Natural killer cell (primary cell): ENCODE data around the gene NPIPB8. TPM values are rescaled to one million over a fixed set of nuclear protein-coding genes. Genes with fewer than 3 reads are reported as not detected.
"Not testable (repeated sequence)": the region's sequence is repeated elsewhere in the genome, so short reads cannot be mapped to it uniquely, and the experiment has no call there.

Source experiments
- ATAC-seq, 3 donors: fragments of 150-1000 bp in 2 of 3; fragments of 200-7000 bp in 1 of 3; cut with Tn5 transposase; 1 replicate in 1 of 3; 2 replicates in 2 of 3; pipeline ENCODE4 v1.10.0; 2021; ENCODE audit warnings: mild to moderate bottlenecking in 2 of 3, moderate library complexity in 2 of 3
- DNase-seq, 2 donors: peaks; one replicate each; pipeline versions ENCODE4 v3.0.0 to v3.0.0-alpha.2; 2013 to 2021; ENCODE audit warnings: mixed read lengths in 1 of 2
- H3K27ac ChIP-seq: one replicate; pipeline ENCODE4 v1.5.1; 2013; ENCODE audit warnings: mild to moderate bottlenecking, low read length
- H3K27me3 ChIP-seq: one replicate; pipeline ENCODE4 v1.6.1; 2013; ENCODE audit warnings: low read length; ENCODE audit not compliant: control insufficient read depth, insufficient read depth
- H3K36me3 ChIP-seq: one replicate; pipeline ENCODE4 v1.6.1; 2013; ENCODE audit warnings: low read length; ENCODE audit not compliant: control insufficient read depth, insufficient read depth
- H3K4me1 ChIP-seq: one replicate; pipeline ENCODE4 v1.6.1; 2013; ENCODE audit warnings: low read length; ENCODE audit not compliant: control insufficient read depth, insufficient read depth
- H3K4me3 ChIP-seq: one replicate; pipeline ENCODE4 v1.5.1; 2013; ENCODE audit warnings: low read length
- H3K9me3 ChIP-seq: one replicate; pipeline ENCODE4 v1.6.1; 2013; ENCODE audit warnings: low read length; ENCODE audit not compliant: control insufficient read depth, insufficient read depth
- H3K27ac Mint-ChIP-seq, 2 donors: one replicate each; pipeline ENCODE4 v1.8.0; 2022; ENCODE audit warnings: mild to moderate bottlenecking in 2 of 2, mixed read lengths in 2 of 2, moderate library complexity in 1 of 2
- H3K27me3 Mint-ChIP-seq, 2 donors: one replicate each; pipeline ENCODE4 v1.8.0; 2022; ENCODE audit warnings: low read depth in 2 of 2, mixed read lengths in 2 of 2
- H3K36me3 Mint-ChIP-seq: one replicate; pipeline ENCODE4 v1.8.0; 2022; ENCODE audit warnings: mixed read lengths
- H3K4me1 Mint-ChIP-seq, 2 donors: one replicate each; pipeline ENCODE4 v1.8.0; 2022; ENCODE audit warnings: mixed read lengths in 2 of 2
- H3K4me3 Mint-ChIP-seq: one replicate; pipeline ENCODE4 v1.8.0; 2022; ENCODE audit warnings: mild to moderate bottlenecking, moderate library complexity, mixed read lengths
- H3K9me3 Mint-ChIP-seq, 2 donors: one replicate each; pipeline ENCODE4 v1.8.0; 2022; ENCODE audit warnings: mixed read lengths in 2 of 2
- CTCF ChIP-seq: fragments of 200-600 bp; IDR thresholded peaks from one replicate; pipeline ENCODE4 v1.8.0; 2022; ENCODE audit warnings: antibody characterized with exemption
- WGBS: methylation state at CpG from one replicate; pipeline ENCODE4 v1.1.7; 2013; ENCODE audit warnings: missing lambda C conversion rate; ENCODE audit not compliant: insufficient coverage; 5-methylcytosine and 5-hydroxymethylcytosine counted together
- intact Hi-C: fragments of 100-400 bp; cut with micrococcal nuclease; formaldehyde crosslinking; loops from one replicate; pipeline ENCODE4 v1.14.2; 2022
- total RNA-seq, 4 donors: library from RNA; stranded (reverse); fragments of 120-200 nt in 1 of 4; gene quantifications; one replicate each; pipeline versions ENCODE4 v1.2.3 to v1.2.4, GENCODE V29; 2013 to 2022

Gene NPIPB8
- total RNA-seq, 3 donors from 2014 or later (not counting 1 experiment from before 2014, with no cell fraction given) = 0.19 to 3.7 TPM; not detected in 1

GRCh38 chr16:28591355-28591754, 46.5 kb upstream of the NPIPB8 start:
- ATAC-seq = no peak
- Mint-ChIP-seq H3K4me1 (peaks cover 0 to 6% of the 10 kb centered on the region in 2 donors), H3K9me3 (no peaks in the 10 kb centered on the region), H3K27ac (peak overlapping the region; percentile 36 to 42), H3K27me3 (no peaks in the 10 kb centered on the region), H3K4me3 (no peak overlapping the region), H3K36me3 (peaks cover 7% of the 10 kb centered on the region)
- intact Hi-C loops = no loop called here
- Histone ChIP-seq H3K9me3 (no peaks in the 10 kb centered on the region), H3K27me3 (no peaks in the 10 kb centered on the region), H3K27ac (no peak overlapping the region), H3K4me1 (no peaks in the 10 kb centered on the region), H3K36me3 (peaks cover 44% of the 10 kb centered on the region), H3K4me3 (no peak overlapping the region)
- TF ChIP-seq CTCF = no peak
- 89% methylated on average over 6 of the region's 6 CpGs for WGBS
- DNase-seq = no peak

DNA sequence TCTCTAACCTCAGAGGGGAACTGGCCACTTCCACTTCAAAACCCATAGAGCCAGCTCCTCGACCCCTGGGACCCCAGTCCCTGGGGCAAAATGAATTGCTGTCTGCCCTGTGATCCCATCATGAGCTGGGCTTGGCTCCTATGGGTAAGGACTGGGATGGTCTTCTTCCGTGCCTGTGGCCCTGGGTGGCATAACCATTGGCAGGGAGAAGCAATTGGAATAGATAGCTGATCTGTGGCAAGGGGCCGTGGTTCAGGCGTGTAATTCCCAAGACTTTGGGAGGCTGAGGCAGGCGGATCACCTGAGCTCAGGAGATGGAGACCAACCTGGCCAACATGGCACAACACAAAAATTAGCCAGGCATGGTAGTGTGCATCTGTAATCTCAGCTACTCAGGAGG, 45.4 kb upstream of the NPIPB8 start:
- Mint-ChIP-seq H3K9me3 (no peaks in the 10 kb centered on the region), H3K4me1 (peaks cover 0 to 6% of the 10 kb centered on the region in 2 donors), H3K4me3 (no peak overlapping the region), H3K27me3 (no peaks in the 10 kb centered on the region), H3K27ac (peak overlapping the region in 1 of 2 donors; percentile 16), H3K36me3 (peaks cover 7% of the 10 kb centered on the region)
- Histone ChIP-seq H3K36me3 (peaks cover 33% of the 10 kb centered on the region), H3K27me3 (no peaks in the 10 kb centered on the region), H3K27ac (no peak overlapping the region), H3K4me3 (no peak overlapping the region), H3K9me3 (no peaks in the 10 kb centered on the region), H3K4me1 (peaks cover 8% of the 10 kb centered on the region)
- WGBS = 95% methylated on average over 5 of the region's 5 CpGs
- no peak for ATAC-seq
- no peak for TF ChIP-seq CTCF
- no peak for DNase-seq
- intact Hi-C loops = no loop called here

DNA sequence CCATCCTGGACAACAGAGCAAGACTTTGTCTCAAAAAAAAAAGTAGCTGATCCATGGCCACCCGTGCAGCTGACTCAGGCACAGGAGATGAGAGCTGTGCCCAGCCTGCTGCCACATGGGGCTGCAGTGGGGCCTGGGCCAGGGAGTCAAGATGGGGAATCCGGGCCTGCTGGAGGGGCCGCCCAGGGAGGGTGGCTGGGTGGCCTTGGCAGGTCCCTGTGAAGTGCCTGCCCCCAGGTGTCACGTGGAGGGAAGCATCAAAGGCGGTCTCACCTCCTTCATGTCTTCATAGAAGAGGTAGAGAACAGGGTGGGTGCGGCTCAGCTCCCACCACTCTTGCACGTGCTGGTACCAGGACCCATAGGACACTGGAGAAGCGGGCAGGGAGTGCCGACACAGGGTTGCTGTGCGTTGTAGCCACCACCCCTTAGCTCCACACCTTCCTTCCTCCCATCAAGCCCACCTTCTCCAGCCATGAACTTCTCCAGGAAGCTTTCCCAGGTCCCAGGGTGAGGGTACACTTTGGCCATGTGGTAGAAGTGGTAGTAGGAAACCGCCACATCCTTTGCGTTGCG, 44.8 kb upstream of the NPIPB8 start:
- DNase-seq = no peak
- Histone ChIP-seq H3K27ac (no peak overlapping the region), H3K36me3 (peaks cover 32% of the 10 kb centered on the region), H3K9me3 (no peaks in the 10 kb centered on the region), H3K4me3 (no peak overlapping the region), H3K27me3 (no peaks in the 10 kb centered on the region), H3K4me1 (peaks cover 8% of the 10 kb centered on the region)
- Mint-ChIP-seq H3K27ac (peak overlapping the region; percentile 43 to 62), H3K4me3 (no peak overlapping the region), H3K36me3 (peaks cover 7% of the 10 kb centered on the region), H3K9me3 (no peaks in the 10 kb centered on the region), H3K27me3 (no peaks in the 10 kb centered on the region), H3K4me1 (peaks cover 0 to 6% of the 10 kb centered on the region in 2 donors)
- ATAC-seq = no peak
- intact Hi-C loops = no loop called here
- WGBS = 88% methylated on average over 13 of the region's 13 CpGs
- TF ChIP-seq CTCF = no peak

GRCh38 chr16:28595451-28595850, 42.4 kb upstream of the NPIPB8 start:
- H3K27me3 Mint-ChIP-seq, H3K4me1 ChIP-seq, H3K4me3 Mint-ChIP-seq, H3K9me3 ChIP-seq, H3K27me3 ChIP-seq, H3K36me3 Mint-ChIP-seq, H3K27ac ChIP-seq, H3K4me3 ChIP-seq, ATAC-seq, DNase-seq, H3K27ac Mint-ChIP-seq, intact Hi-C loops, H3K4me1 Mint-ChIP-seq, H3K9me3 Mint-ChIP-seq: not testable (repeated sequence)
- H3K36me3 ChIP-seq = peaks cover 15% of the 10 kb centered on the region
- 93% methylated on average over 3 of the region's 6 CpGs for WGBS
